Keratinocyte (primary cell): ENCODE data around the gene MTHFR. TPM values are rescaled to one million over a fixed set of nuclear protein-coding genes. Genes with fewer than 3 reads are reported as not detected.

Experiments
- DNase-seq: peaks from one replicate; pipeline ENCODE4 v3.0.0-alpha.2; 2011; ENCODE audit warnings: low read depth, missing footprints, low spot score
- FAIRE-seq: peaks from 2 replicates; lab custom pipeline; 2011; peaks lifted over from hg19 to GRCh38; lab: Jason Lieb, UNC
- H2AFZ ChIP-seq: 2 replicates; pipeline ENCODE4 v1.6.0; 2012; ENCODE audit warnings: low read length, control low read depth, inconsistent platforms; ENCODE audit not compliant: control insufficient read depth
- H3K27ac ChIP-seq: 2 replicates; pipeline ENCODE4 v1.5.1; 2011; ENCODE audit warnings: low read length; ENCODE audit not compliant: control insufficient read depth, insufficient read depth
- H3K27me3 ChIP-seq: 3 replicates; pipeline ENCODE4 v1.6.0; 2011; ENCODE audit warnings: low read length; ENCODE audit not compliant: control insufficient read depth, insufficient read depth; ENCODE audit errors: extremely low read depth
- H3K36me3 ChIP-seq, 2 experiments: 2 replicates in 1 of 2; 3 replicates in 1 of 2; pipeline ENCODE4 v1.5.1; 2011; ENCODE audit warnings: low read length in 2 of 2, mild to moderate bottlenecking in 1 of 2; ENCODE audit not compliant: control insufficient read depth in 2 of 2, insufficient read depth in 2 of 2; ENCODE audit errors: extremely low read depth in 1 of 2
- H3K4me1 ChIP-seq: 3 replicates; pipeline ENCODE4 v1.5.1; 2011; ENCODE audit warnings: low read length; ENCODE audit not compliant: control insufficient read depth, insufficient read depth; ENCODE audit errors: extremely low read depth
- H3K4me2 ChIP-seq: 3 replicates; pipeline ENCODE4 v1.6.0; 2011; ENCODE audit warnings: low read depth, low read length; ENCODE audit not compliant: control insufficient read depth, insufficient read depth; ENCODE audit errors: extremely low read depth
- H3K4me3 ChIP-seq, 3 experiments: fragments of 200-600 bp in 1 of 3; sonication (generic) in 1 of 3; 2 replicates in 2 of 3; 3 replicates in 1 of 3; pipeline ENCODE4 v1.5.1; 2011 to 2016; ENCODE audit warnings: low read length in 3 of 3, mild to moderate bottlenecking in 3 of 3, control low read depth in 2 of 3, inconsistent platforms in 1 of 3, low read depth in 1 of 3, mixed read lengths in 1 of 3, mixed run types in 1 of 3, moderate library complexity in 1 of 3; ENCODE audit not compliant: control insufficient read depth in 2 of 3, insufficient read depth in 2 of 3; ENCODE audit errors: extremely low read depth in 1 of 3
- H3K79me2 ChIP-seq: 2 replicates; pipeline ENCODE4 v1.6.0; 2012; ENCODE audit warnings: low read length; ENCODE audit not compliant: control insufficient read depth, insufficient read depth
- H3K9ac ChIP-seq: 3 replicates; pipeline ENCODE4 v1.6.0; 2011; ENCODE audit warnings: low read length; ENCODE audit not compliant: control insufficient read depth, insufficient read depth; ENCODE audit errors: extremely low read depth
- H3K9me1 ChIP-seq: 3 replicates; pipeline ENCODE4 v1.6.0; 2011; ENCODE audit warnings: low read length; ENCODE audit not compliant: control insufficient read depth, insufficient read depth; ENCODE audit errors: extremely low read depth
- H3K9me3 ChIP-seq: 2 replicates; pipeline ENCODE4 v1.5.1; 2012; ENCODE audit warnings: low read depth, low read length; ENCODE audit not compliant: control insufficient read depth
- H4K20me1 ChIP-seq: 3 replicates; pipeline ENCODE4 v1.6.0; 2011; ENCODE audit warnings: low read length; ENCODE audit not compliant: control insufficient read depth, insufficient read depth; ENCODE audit errors: extremely low read depth
- EZH2 ChIP-seq: IDR thresholded peaks from one replicate; pipeline ENCODE4 v1.6.1; 2012; ENCODE audit warnings: inconsistent platforms, mild to moderate bottlenecking, low read length, moderate library complexity
- dilution Hi-C: fragments of 300-500 bp; cut with MboI; formaldehyde crosslinking; loops from one replicate; pipeline ENCODE4 v1.7.0; 2020; ENCODE audit warnings: low sequenced_read_pairs; ENCODE audit not compliant: extremely low pct_ligation_motif_present
- polyA plus RNA-seq, 5 experiments: library from polyadenylated mRNA; depleted of rRNA in 3 of 5; stranded (reverse) in 3 of 5; stranded (forward) in 1 of 5; unstranded in 1 of 5; fragments of >200 nt; gene quantifications; 1 replicate in 1 of 5; 2 replicates in 3 of 5; 3 replicates in 1 of 5; pipeline versions ENCODE4 v1.2.1 to v1.2.3, GENCODE V29; 2011 to 2012; ENCODE audit warnings: missing spikeins in 2 of 5, low read depth in 1 of 5, low replicate concordance in 1 of 5
- TF ChIP-seq, protein P1 (sequence below), 3 experiments: IDR thresholded peaks in 1 of 3; conservative IDR thresholded peaks in 1 of 3; optimal IDR thresholded peaks in 1 of 3; 2 replicates in 2 of 3; 3 replicates in 1 of 3; pipeline versions ENCODE3 to v1.5.1; 2011; ENCODE audit warnings: low read length in 3 of 3, mild to moderate bottlenecking in 3 of 3, moderate library complexity in 2 of 3, control low read depth in 1 of 3, inconsistent platforms in 1 of 3; ENCODE audit not compliant: insufficient read depth in 2 of 3; ENCODE audit errors: extremely low read depth in 1 of 3

Gene MTHFR
- polyA plus RNA-seq, 1 donor (not counting 4 experiments of a cell fraction or from before 2014, with no cell fraction given) = 5.2 TPM

DNA sequence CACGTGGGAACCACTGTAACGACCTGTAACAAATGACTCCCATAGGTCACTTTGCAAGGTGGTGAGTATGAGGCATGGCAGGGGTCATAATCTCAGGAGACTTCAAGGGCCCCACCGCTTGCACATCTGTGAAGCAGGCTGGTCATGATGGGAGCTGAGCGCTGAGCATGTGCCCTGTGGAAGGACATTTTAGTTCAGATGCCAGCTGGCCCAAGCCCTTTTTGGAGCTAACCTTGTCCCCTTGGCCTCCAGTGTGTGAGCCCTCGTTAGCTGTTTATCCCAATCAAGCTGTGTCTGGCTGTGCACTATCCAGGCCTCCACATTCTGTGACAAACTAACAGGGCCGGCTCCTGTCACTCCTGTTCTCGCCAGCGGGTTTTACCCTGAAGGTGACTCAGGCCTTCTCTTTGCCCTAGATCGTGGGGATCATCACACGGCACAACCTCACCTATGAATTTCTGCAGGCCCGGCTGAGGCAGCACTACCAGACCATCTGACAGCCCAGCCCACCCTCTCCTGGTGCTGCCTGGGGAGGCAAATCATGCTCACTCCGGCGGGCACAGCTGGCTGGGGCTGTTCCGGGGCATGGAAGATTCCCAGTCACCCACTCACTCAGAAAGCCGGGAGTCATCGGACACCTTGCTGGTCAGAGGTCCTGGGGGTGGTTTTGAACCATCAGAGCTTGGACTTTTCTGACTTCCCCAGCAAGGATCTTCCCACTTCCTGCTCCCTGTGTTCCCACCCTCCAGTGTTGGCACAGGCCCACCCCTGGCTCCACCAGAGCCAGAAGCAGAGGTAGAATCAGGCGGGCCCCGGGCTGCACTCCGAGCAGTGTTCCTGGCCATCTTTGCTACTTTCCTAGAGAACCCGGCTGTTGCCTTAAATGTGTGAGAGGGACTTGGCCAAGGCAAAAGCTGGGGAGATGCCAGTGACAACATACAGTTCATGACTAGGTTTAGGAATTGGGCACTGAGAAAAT lies 34.3 kb upstream of the MTHFR start:
- Histone ChIP-seq H4K20me1 (no peaks in the 10 kb centered on the region), H3K9ac (no peak overlapping the region), H3K36me3 (peaks cover 55 to 68% of the 10 kb centered on the region in 2 experiments), H3K79me2 (no peaks in the 10 kb centered on the region), H3K4me3 (no peak overlapping the region), H3K9me1 (no peaks in the 10 kb centered on the region), H3K27me3 (no peaks in the 10 kb centered on the region), H3K4me2 (no peak overlapping the region), H3K4me1 (no peaks in the 10 kb centered on the region), H3K9me3 (no peaks in the 10 kb centered on the region), H3K27ac (no peak overlapping the region), H2AFZ (no peak overlapping the region)
- DNase-seq (no peak), FAIRE-seq (no peak)
- TF ChIP-seq EZH2 = no peak
- TF ChIP-seq, protein P1, sequence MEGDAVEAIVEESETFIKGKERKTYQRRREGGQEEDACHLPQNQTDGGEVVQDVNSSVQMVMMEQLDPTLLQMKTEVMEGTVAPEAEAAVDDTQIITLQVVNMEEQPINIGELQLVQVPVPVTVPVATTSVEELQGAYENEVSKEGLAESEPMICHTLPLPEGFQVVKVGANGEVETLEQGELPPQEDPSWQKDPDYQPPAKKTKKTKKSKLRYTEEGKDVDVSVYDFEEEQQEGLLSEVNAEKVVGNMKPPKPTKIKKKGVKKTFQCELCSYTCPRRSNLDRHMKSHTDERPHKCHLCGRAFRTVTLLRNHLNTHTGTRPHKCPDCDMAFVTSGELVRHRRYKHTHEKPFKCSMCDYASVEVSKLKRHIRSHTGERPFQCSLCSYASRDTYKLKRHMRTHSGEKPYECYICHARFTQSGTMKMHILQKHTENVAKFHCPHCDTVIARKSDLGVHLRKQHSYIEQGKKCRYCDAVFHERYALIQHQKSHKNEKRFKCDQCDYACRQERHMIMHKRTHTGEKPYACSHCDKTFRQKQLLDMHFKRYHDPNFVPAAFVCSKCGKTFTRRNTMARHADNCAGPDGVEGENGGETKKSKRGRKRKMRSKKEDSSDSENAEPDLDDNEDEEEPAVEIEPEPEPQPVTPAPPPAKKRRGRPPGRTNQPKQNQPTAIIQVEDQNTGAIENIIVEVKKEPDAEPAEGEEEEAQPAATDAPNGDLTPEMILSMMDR (optimal IDR thresholded peaks at IDR 0.05 in 1 of 3, IDR thresholded peaks at IDR 0.05 in 1 of 3, conservative IDR thresholded peaks at IDR 0.05 in 1 of 3; ENCODE audit: extremely low read depth in 1 of 3, insufficient read depth in 2 of 3, low read length in 3 of 3) = no peak
- dilution Hi-C loops = no loop called here

DNA sequence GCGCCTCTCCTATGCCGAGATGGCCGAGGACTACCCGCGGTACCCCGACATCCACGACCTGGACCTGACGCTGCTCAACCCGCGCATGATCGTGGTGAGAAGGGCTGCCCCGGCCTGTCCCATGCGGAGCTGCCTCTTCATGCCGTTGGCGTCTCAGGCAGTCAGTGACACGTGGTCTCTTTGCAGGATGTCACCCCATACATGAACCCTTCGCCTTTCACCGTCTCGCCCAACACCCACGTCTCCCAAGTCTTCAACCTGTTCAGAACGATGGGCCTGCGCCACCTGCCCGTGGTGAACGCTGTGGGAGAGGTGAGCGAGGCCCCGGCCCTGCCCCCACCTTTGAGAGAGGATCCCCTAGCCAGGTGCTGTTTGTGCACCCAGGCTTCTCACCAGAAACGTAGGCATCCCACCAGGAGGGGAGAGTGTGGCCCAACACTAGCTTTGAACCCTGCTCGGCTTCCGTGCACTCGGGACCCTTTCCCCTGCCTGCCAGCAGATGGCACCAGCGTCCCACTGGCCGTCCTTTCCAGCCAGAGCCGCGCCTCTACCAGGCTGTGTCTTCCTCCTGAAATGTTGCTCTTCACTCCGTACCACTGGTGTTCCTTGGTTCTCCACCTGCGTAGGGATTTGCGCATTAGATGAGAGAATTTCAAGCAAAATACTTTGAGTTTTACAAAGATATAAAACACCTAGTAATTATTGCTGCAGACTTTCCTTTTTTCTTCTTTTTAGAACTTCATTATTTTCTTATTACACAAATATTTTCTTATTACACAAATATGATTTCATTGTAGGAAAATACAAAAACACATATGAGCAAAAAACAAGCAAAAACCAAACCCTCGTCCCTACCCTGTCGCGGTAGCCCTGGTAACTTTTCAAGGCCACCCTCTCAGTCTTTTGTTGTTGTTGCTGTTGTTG lies 32.8 kb upstream of the MTHFR start:
- H3K4me3 ChIP-seq = no peak overlapping the region
- H3K36me3 ChIP-seq = peaks cover 62 to 67% of the 10 kb centered on the region in 2 experiments
- H2AFZ ChIP-seq = no peak overlapping the region
- no peak overlapping the region for H3K9ac ChIP-seq
- peaks cover 3% of the 10 kb centered on the region for H4K20me1 ChIP-seq
- no peak for TF ChIP-seq EZH2
- TF ChIP-seq, protein P1 (optimal IDR thresholded peaks at IDR 0.05 in 1 of 3, IDR thresholded peaks at IDR 0.05 in 1 of 3, conservative IDR thresholded peaks at IDR 0.05 in 1 of 3; ENCODE audit: extremely low read depth in 1 of 3, insufficient read depth in 2 of 3, low read length in 3 of 3) = peak; percentile 99 to 100 (median 100)
- dilution Hi-C loops = no loop called here
- no peaks in the 10 kb centered on the region for H3K4me1 ChIP-seq
- no peaks in the 10 kb centered on the region for H3K9me3 ChIP-seq
- no peaks in the 10 kb centered on the region for H3K79me2 ChIP-seq
- H3K9me1 ChIP-seq = no peaks in the 10 kb centered on the region
- DNase-seq (no peak), FAIRE-seq (peak; percentile 81)
- no peaks in the 10 kb centered on the region for H3K27me3 ChIP-seq
- no peak overlapping the region for H3K4me2 ChIP-seq
- no peak overlapping the region for H3K27ac ChIP-seq
